GM18526 (cell line): ENCODE results near the gene TTC28.

Source experiments
- POLR2A ChIP-seq: IDR thresholded peaks from 3 replicates; pipeline ENCODE4 v1.6.1; 2011; ENCODE audit not compliant: insufficient read length; ENCODE audit errors: extremely low read depth

The TTC28 gene

DNA sequence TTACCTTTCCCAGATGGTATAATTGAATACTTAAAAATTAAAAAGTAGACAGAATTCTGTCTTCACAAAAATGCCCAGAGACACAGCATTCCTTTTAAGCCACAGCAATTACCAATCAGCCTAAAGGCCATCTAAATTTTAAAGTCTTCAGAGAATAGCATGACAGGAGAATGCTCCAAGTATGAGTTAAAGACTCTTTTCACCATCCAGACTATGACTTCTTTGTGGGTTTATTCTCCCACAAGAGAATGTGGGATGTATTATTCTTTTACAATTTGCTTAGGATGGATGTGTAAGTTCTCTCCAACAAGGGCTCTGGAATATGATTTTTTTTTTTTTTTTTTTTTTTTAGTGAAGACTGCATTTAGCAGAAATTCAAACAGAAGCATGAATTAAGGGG, 249.9 kb downstream of the TTC28 start:
- no peak for TF ChIP-seq POLR2A

DNA sequence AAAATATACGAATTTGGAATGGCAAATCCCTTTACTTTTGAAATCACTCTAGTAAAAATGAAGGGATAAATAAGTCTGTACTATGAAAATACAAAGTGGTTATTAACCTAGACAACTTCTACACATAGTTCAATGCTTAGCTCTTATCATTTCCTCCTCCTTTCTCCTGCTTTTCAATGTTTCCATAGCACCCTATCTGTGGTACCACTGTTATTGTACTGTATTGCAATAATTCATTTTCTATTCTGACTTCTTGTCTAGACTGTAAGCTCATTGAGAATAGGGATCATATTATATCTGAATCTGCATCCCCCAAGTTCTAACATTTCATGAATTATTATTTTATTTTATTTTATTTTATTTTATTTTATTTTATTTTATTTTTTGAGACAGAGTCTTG, 251.4 kb downstream of the TTC28 start:
- no peak for TF ChIP-seq POLR2A

DNA sequence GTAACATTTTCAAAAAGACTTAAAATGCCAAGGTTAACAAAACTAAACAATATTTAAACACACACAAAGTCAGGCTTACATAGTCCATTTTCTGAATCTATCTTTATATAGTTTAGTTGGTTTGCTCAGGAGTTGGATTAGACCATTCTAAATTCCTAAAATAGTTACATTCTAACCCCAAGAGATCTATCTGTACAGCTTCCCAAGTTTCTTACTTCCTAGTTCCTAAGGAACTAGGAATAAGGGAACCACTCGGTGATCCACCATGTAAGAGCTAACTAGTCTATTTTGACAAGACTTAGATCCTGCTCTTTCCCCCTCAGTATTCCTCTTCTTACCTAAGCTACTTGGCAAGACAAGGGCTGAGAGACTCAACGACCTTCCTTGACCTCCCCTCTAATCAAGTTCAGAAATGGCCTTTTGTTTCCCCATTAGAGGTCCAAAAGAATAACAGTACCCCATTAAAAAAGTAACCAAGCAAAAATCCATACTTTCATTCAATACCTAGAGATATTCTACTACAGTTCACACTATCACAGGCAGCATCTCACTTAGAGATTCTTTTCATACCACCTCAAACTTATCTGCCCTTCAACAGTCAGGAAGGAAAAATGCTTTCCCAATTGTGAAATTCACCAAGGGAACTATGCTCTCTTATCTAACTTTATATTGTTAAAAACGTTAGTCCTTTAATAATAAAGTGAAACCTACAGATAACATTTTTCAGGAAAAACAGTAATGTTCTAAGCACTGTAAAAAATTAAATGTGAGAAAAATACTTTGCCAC, 253.1 kb downstream of the TTC28 start:
- no peak for TF ChIP-seq POLR2A

DNA sequence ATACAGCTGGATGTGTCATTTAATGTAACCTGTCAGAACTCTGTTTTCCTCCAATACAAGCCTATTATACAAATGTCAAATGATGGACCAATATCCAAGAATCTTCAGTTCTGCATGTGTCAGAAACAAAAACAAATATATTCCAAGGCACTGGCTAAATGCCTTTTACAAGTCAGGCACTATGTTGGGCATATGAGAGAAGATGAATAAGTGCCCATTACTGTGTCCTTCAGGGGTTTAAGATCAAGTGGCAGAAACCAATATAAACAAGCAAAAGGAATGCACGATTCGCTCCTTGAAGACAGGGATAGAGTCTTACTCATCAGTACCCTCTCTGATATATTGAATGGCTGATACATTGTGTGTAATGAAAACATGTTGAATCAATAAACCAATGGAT, 254.4 kb downstream of the TTC28 start:
- no peak for TF ChIP-seq POLR2A

DNA sequence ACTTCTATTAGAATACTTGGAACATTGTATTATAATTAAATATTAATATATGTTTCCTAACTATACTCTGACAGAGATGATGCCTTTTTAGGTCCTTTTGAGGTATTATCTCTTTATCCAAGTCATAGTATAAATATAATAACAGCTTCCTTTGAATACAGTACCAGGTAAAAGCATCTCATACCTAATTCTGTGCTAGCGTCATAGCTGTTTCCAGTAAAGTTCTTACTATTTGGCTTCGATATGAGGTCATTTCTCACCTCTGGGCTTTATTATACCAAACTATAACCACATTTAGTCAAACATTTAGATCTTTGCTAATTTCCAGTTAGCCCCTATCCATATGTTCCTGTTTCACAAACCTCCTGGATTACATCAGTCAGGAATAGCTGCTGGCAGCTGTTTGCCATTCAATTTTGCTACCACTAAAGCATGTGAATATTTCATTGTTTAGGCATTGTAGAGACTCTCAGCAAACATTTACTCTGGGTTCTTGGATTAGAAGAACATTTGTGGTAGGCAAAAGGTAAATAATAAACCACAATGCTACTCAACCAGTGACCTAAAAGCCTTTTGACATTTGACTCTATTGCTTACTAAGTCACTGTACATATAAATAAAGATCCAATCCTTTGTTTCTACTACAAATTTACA, 255.1 kb downstream of the TTC28 start:
- TF ChIP-seq POLR2A: no peak

DNA sequence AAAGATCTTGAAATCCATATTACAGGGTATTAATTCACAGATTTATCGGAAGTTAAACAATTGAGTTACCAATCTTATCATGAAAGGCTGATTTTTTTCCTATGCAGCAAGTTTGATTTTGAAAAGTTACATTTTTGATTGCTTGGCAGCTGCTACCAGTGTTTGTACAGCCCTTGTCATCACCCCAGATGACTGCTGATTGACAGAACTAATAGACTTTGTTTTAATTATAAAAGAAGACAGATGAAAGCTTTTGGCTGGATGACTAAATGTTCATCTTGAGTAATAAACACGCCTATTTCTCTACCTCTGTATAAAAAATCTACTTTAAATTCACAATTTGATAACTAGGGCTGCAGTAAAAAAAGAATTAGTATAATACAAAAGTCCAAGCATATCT, 259.7 kb downstream of the TTC28 start:
- no peak for TF ChIP-seq POLR2A

DNA sequence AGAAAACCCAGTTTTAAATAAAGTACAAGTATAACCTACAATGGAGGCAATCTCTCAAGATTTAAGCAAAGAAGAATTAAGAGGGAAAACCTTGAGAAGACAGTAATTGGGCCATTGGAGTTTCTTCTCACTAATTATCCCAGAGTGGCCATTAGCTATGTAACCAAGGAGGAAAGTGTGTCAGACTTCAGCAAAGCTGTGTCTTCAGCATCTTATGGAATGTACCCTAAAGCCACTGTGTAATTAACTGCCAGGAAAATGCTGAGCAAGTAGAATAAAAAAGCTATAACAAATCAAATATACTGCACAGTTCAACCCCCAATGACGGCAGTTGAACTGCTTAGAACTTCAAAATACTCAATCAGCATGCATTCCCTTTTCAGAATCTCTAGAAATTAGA, 261.6 kb downstream of the TTC28 start:
- no peak for TF ChIP-seq POLR2A

DNA sequence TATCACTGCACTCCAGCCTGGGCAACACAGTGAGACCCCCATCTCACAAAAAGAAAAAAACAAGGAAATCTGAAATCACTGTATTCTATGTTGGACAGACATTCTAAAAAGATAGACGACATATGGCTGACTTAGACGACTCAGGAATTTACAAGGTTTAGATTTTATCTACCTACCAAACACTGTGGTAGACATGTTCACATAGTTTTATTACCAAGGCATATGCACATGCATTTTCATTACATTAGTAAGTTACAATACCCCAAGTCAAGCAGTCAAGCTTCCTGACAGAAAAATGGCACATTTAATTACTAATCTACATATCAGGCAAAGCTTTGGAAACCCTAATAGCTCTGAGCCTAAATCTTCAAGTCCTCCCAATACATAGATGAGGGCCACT, 262.2 kb downstream of the TTC28 start:
- TF ChIP-seq POLR2A: no peak

DNA sequence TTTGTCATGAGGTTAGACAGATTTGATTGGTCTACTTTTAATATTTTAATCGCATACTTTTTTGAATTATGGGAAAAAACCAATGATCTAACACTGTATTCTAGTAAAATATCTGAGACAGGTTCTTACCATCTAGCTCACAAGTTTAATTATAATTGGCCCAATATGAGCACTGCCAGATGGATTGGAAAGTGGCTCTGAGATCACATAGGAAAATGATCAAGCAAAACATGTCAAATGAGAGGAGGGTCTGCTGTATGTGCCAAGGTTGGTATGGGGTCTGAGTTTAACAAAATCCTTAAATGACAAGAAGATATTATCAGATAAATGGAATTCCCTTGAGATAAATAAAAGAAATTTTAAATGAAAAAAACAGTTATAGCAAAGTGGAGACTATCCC, 264.7 kb downstream of the TTC28 start:
- TF ChIP-seq POLR2A: no peak

DNA sequence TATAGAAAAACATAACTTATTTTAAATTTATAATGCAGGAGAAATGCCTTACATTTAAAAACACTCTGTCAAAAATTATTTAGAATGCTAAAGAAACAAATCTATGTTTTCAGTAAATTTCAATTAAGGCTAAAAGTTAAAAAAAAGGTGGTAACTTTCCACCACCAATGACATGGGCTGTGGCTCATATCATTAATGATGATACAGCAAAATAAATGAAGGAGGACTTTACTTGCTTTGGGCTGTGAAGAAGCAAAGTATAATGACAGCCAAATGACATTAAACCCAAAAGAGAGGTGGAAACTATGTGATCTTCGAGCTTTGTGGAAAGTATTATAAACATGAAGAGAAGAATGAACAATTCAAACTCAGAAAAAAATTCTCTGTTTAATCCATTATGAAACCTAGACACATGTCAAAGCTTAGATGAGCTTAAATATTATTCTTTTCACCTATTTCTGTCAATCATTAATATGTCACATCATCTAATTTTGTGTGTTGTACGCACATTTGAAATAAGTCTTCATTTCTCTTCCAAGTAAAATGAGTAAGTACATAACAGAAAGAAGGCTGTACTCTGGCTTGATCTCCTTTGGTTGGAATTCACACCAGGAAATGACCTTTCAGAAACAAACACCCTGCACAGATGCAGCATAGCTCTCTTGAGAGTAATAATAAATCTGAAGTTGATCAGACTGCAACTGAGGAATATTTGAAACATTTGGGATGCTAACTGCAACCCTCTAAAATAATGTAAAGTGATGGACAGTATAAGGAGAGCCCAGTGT, 265.8 kb downstream of the TTC28 start:
- no peak for TF ChIP-seq POLR2A

DNA sequence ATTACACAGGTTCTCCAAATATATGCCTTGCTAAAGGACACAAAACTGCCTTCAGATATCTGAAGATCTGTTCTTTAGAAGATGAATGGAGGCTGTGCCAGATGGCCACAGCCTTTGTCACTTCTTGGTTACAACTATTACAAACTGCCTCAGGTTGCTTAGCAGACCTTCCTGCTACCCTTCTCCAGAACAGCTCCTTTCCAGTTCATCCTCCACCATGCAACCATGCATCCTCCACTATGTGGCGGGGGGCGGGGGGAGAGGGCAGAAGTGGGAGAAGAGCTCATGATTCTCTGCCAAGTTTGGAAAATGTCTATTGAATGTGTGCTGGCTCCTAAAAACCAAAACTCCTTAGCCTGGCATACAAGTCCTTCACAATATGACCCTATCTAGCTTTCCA, 267.5 kb downstream of the TTC28 start:
- no peak for TF ChIP-seq POLR2A

DNA sequence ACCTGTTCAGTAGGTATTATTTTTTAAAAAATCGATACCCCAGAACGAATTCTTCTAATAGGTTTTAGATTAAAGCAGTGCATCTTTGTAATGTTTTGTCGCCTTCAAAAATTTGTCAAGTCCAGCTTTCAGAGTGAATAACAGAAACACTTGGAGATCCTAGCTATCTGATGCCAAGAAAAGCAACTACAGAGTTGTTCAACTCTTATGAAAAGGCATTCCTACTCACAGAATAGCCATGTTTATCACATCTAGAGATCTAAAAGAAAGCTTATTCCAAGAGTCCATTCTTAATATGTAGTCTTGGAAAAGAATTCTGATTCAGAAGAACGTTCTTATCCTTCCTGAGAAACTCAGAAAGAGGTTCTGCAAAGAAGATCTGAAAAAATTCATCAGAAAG, 268.5 kb downstream of the TTC28 start:
- no peak for TF ChIP-seq POLR2A

DNA sequence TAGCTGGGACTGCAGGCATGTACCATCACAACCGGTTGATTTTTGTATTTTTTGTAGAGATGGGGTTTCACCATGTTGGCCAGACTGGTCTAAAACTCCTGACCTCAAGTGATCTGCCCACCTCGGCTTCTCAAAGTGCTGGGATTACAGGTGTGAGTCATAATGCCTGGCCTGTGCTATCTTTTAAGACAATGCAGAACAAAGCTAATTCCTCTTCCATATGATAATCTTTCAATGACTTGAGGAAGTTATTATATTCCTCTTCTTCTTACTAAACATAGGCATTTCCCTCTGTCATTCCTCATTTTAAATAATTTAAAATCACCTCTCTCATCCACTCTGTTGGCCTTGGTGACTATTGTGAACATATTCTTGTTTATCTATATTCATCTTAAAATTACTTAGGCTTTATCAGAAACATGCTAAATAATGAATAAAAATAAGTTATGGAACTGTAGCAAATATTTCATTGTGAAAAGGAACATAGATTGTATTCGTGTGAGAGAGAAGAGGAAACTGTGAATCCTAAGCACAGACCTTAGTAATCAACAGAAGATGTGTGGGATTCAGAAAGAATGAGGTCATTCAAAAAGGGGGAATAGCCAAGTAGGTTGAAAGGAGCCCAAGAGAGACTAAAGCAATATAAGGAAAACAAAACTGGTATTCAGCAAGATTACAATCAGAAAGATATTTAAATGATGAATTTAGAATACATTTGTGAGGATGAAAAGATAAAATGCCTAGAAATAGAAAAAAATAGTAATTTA, 269.4 kb downstream of the TTC28 start:
- no peak for TF ChIP-seq POLR2A

DNA sequence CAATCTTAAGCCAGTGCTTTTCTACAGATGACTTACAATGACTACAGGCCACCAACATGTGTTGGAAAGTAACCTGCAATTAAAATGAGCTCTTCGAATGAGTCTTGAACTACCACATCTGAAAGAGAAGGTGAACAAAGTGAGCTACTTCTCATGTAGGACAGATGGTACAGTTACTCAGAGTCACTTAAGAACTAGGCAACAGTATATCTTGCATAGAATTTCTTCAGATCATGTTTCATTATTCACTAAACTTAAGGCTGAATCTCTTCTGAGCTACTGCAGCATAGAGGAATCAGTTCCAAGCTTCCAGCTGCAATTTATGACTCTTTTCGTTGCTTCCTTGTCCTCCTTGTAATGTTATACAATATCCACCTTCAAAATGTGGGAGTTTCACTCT, 270.9 kb downstream of the TTC28 start:
- TF ChIP-seq POLR2A: no peak

DNA sequence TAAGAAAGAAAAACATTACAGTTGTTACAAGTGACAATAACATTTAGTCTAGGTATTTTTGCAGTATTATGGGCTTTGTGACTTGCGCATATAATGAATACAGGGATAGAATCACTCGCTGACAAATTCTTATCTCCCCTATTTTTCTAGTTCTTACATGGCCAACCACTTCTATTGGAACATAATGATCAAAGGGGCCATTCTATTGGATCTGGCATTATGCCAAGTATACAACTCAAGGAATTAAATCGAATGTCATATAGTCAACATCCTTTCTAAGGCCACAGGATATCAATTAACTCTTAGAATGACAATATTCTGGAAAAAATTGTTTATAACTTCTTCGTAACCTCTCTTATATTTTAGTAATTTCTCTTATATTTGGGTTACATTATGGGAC, 272.0 kb downstream of the TTC28 start:
- TF ChIP-seq POLR2A: no peak
